Stomach (tissue), 4 donors: ENCODE results near the gene SLC7A5.

Experiments
- CTCF ChIP-seq, 7 experiments: fragments of 450-650 bp in 4 of 7; fragments of 200-600 bp in 3 of 7; sonication (generic) in 3 of 7; IDR thresholded peaks; one replicate each; pipeline ENCODE4 v1.5.1; 2016 to 2019; ENCODE audit warnings: antibody characterized with exemption in 7 of 7, control low read depth in 2 of 7, mild to moderate bottlenecking in 1 of 7
- POLR2A ChIP-seq, 4 donors: fragments of 450-650 bp; IDR thresholded peaks; one replicate each; pipeline ENCODE4 v1.6.1; 2016; ENCODE audit warnings: antibody characterized with exemption in 4 of 4, control low read depth in 2 of 4, mild to moderate bottlenecking in 1 of 4, moderate library complexity in 1 of 4

GRCh38 chr16:87823181-87823929 is 46.0 kb downstream of the SLC7A5 start:
- TF ChIP-seq CTCF (IDR thresholded peaks at IDR 0.05) (no peak), POLR2A (IDR thresholded peaks at IDR 0.05) (no peak)
